OCI-LY1 (cell line): ENCODE results near the gene PLAAT5.

Source experiments
- H2AFZ ChIP-seq: fragments of 200-600 bp; sonication (generic), shearing (Covaris generic); 2 replicates; pipeline ENCODE4 v1.6.0; 2014; ENCODE audit warnings: antibody characterized with exemption, mild to moderate bottlenecking, low read length
- H3F3A ChIP-seq: fragments of 200-600 bp; sonication (generic), shearing (Covaris generic); 2 replicates; pipeline ENCODE4 v1.6.0; 2014; ENCODE audit warnings: mild to moderate bottlenecking, antibody characterized with exemption, low read length, moderate library complexity; ENCODE audit not compliant: insufficient read depth
- H3K27ac ChIP-seq: fragments of 200-600 bp; sonication (generic); 2 replicates; pipeline ENCODE4 v1.5.1; 2014; ENCODE audit warnings: low read length, mixed run types, mild to moderate bottlenecking, low read depth; ENCODE audit not compliant: poor library complexity, severe bottlenecking
- H3K27me3 ChIP-seq: fragments of 200-600 bp; sonication (generic); 2 replicates; pipeline ENCODE4 v1.6.0; 2014; ENCODE audit warnings: antibody characterized with exemption, mild to moderate bottlenecking, low read length, moderate library complexity; ENCODE audit not compliant: insufficient read depth
- H3K36me3 ChIP-seq: fragments of 200-600 bp; sonication (generic); 2 replicates; pipeline ENCODE4 v1.6.1; 2014; ENCODE audit warnings: mild to moderate bottlenecking, antibody characterized with exemption, low read length, moderate library complexity, mixed read lengths; ENCODE audit not compliant: insufficient read depth
- H3K4me1 ChIP-seq: fragments of 200-600 bp; sonication (generic); 2 replicates; pipeline ENCODE4 v1.5.1; 2014; ENCODE audit warnings: mild to moderate bottlenecking, low read length, moderate library complexity; ENCODE audit not compliant: insufficient read depth, severe bottlenecking
- H3K4me2 ChIP-seq: fragments of 200-600 bp; sonication (generic), shearing (Covaris generic); 2 replicates; pipeline ENCODE4 v1.6.1; 2014; ENCODE audit warnings: low read length
- H3K4me3 ChIP-seq: fragments of 200-600 bp; sonication (generic); 2 replicates; pipeline ENCODE4 v1.5.1; 2014; ENCODE audit warnings: low read length, low read depth, mild to moderate bottlenecking, mixed read lengths; ENCODE audit not compliant: poor library complexity, severe bottlenecking
- H3K79me2 ChIP-seq: fragments of 200-600 bp; shearing (Covaris generic); 2 replicates; pipeline ENCODE4 v1.6.1; 2016; ENCODE audit warnings: mixed run types, low read length, mixed read lengths; ENCODE audit not compliant: insufficient read depth
- H3K9ac ChIP-seq: fragments of 200-600 bp; sonication (generic), shearing (Covaris generic); 2 replicates; pipeline ENCODE4 v1.6.1; 2014; ENCODE audit warnings: mild to moderate bottlenecking, low read length, mixed read lengths
- H3K9me2 ChIP-seq: fragments of 200-600 bp; sonication (generic), shearing (Covaris generic); 2 replicates; pipeline ENCODE4 v1.6.1; 2014; ENCODE audit warnings: low read depth, mild to moderate bottlenecking, low read length, mixed read lengths
- H3K9me3 ChIP-seq: fragments of 200-600 bp; shearing (Covaris generic); 2 replicates; pipeline ENCODE4 v1.6.1; 2014; ENCODE audit warnings: low read length, mixed read lengths
- H4K20me1 ChIP-seq: fragments of 200-600 bp; sonication (generic), shearing (Covaris generic); 2 replicates; pipeline ENCODE4 v1.6.0; 2016; ENCODE audit warnings: mild to moderate bottlenecking, low read length; ENCODE audit not compliant: insufficient read depth
- EZH2 ChIP-seq: fragments of 200-600 bp; sonication (generic), shearing (Covaris generic); IDR thresholded peaks from 2 replicates; pipeline ENCODE4 v1.8.0; 2017; ENCODE audit warnings: borderline replicate concordance, mixed run types, mild to moderate bottlenecking, antibody characterized with exemption, low read length, moderate library complexity, mixed read lengths
- TF ChIP-seq, protein P1 (sequence below): fragments of 200-600 bp; sonication (generic), shearing (Covaris generic); IDR thresholded peaks from 2 replicates; pipeline ENCODE4 v1.5.1; 2017; ENCODE audit warnings: mild to moderate bottlenecking, antibody characterized with exemption, low read length, moderate library complexity, mixed read lengths

The PLAAT5 gene

DNA sequence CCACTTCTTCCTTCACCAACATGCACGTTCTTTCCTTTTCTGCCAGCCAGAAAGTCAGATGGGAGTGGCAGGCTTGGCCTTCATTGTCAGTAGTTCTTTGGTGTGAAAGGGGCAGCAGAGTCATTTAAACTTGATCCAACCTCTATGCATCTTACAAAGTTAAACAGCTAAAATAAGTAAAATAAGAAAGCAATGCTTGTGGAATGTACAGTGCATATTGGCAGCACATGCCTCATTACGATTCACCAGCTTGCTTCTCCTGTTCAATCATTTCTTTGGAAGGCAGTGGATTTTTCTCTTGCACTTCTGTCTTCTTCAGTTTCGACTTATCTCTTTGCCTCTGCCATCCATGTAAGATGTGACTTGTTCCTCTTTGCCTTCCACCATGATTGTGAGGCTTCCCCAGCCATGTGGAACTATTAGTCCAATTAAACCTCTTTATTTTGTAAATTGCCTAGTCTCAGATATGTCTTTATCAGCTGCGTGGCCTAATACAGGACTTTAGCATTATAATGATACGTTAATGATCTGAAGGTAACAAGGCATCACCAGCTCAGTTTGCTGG lies 29.7 kb upstream of the PLAAT5 start:
- Histone ChIP-seq H3K9me2 (no peaks in the 10 kb centered on the region), H2AFZ (no peak overlapping the region), H3F3A (no peaks in the 10 kb centered on the region), H3K4me2 (no peak overlapping the region), H3K27me3 (no peaks in the 10 kb centered on the region), H3K4me3 (no peak overlapping the region), H3K27ac (no peak overlapping the region), H3K36me3 (no peaks in the 10 kb centered on the region), H3K79me2 (no peaks in the 10 kb centered on the region), H3K4me1 (no peaks in the 10 kb centered on the region), H3K9ac (no peak overlapping the region), H4K20me1 (no peaks in the 10 kb centered on the region), H3K9me3 (peaks cover 6% of the 10 kb centered on the region; the same call in 1 of the 2 replicates)
- no peak for TF ChIP-seq EZH2
- TF ChIP-seq, protein P1, sequence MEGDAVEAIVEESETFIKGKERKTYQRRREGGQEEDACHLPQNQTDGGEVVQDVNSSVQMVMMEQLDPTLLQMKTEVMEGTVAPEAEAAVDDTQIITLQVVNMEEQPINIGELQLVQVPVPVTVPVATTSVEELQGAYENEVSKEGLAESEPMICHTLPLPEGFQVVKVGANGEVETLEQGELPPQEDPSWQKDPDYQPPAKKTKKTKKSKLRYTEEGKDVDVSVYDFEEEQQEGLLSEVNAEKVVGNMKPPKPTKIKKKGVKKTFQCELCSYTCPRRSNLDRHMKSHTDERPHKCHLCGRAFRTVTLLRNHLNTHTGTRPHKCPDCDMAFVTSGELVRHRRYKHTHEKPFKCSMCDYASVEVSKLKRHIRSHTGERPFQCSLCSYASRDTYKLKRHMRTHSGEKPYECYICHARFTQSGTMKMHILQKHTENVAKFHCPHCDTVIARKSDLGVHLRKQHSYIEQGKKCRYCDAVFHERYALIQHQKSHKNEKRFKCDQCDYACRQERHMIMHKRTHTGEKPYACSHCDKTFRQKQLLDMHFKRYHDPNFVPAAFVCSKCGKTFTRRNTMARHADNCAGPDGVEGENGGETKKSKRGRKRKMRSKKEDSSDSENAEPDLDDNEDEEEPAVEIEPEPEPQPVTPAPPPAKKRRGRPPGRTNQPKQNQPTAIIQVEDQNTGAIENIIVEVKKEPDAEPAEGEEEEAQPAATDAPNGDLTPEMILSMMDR: no peak

DNA sequence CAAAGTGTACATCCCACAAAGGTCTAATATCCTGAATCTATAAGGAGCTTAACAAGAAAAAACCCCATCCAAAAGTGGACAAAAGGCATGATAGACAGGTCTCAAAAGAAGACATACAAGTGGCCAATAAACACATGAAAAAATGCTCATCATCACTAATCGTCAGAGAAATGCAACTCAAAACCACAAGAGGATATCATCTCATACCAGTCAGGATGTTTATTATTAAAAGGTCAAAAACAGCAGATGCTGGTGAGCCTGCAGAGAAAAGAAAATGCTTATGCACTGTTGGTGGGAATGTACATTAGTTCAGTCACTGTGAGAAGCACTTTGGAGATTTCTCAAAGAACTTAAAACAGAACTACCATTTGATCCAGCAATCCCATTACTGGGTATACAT lies 27.6 kb upstream of the PLAAT5 start:
- Histone ChIP-seq H3K36me3 (no peaks in the 10 kb centered on the region), H3K4me1 (no peaks in the 10 kb centered on the region), H3K79me2 (no peaks in the 10 kb centered on the region), H3K9me2 (no peaks in the 10 kb centered on the region), H2AFZ (no peak overlapping the region), H3K9ac (no peak overlapping the region), H3K4me2 (no peak overlapping the region), H3F3A (no peaks in the 10 kb centered on the region), H3K27ac (no peak overlapping the region), H3K9me3 (no peaks in the 10 kb centered on the region), H4K20me1 (no peaks in the 10 kb centered on the region), H3K4me3 (no peak overlapping the region), H3K27me3 (0 out of 2 replicates have a peak, but pooled peaks cover 6% of the 10 kb centered on the region)
- TF ChIP-seq, protein P1: no peak
- TF ChIP-seq EZH2: no peak

DNA sequence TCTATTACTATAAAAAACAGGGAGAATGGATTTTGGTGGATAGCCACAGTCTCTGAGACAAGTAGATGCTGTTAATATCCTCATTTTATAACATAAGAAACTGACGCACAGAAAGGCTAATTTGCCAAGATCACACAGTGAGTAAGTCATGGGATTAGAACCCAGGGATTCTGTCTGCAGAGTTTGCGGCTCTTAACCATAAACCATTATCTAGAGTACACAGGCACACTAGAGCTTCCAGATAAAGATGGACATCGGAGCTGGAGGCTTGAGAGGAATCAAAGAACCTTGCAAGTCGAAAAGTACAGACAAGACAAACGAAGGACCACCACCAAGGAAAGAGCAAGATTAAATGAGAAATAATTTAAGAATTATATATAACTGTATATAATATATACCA lies 26.2 kb upstream of the PLAAT5 start:
- H3K27me3 ChIP-seq: 0 out of 2 replicates have a peak, but pooled peaks cover 6% of the 10 kb centered on the region
- no peaks in the 10 kb centered on the region for H3K36me3 ChIP-seq
- no peaks in the 10 kb centered on the region for H3K79me2 ChIP-seq
- H3K27ac ChIP-seq: no peak overlapping the region
- TF ChIP-seq, protein P1: no peak
- no peak for TF ChIP-seq EZH2
- H3K4me1 ChIP-seq: no peaks in the 10 kb centered on the region
- H3K9me2 ChIP-seq: no peaks in the 10 kb centered on the region
- no peak overlapping the region for H2AFZ ChIP-seq
- no peaks in the 10 kb centered on the region for H3K9me3 ChIP-seq
- H3K9ac ChIP-seq: no peak overlapping the region
- H3K4me3 ChIP-seq: no peak overlapping the region
- H3K4me2 ChIP-seq: no peak overlapping the region
- H4K20me1 ChIP-seq: no peaks in the 10 kb centered on the region
- H3F3A ChIP-seq: no peaks in the 10 kb centered on the region
